Measurements from ENCODE around the gene SPOPL. TPM values are rescaled to one million over a fixed set of nuclear protein-coding genes. Genes with fewer than 3 reads are reported as not detected.

SPOPL gene
- total and polyA plus RNA-seq, 12 donors: 2.2 to 19.9 (median 13.9) TPM

DNA sequence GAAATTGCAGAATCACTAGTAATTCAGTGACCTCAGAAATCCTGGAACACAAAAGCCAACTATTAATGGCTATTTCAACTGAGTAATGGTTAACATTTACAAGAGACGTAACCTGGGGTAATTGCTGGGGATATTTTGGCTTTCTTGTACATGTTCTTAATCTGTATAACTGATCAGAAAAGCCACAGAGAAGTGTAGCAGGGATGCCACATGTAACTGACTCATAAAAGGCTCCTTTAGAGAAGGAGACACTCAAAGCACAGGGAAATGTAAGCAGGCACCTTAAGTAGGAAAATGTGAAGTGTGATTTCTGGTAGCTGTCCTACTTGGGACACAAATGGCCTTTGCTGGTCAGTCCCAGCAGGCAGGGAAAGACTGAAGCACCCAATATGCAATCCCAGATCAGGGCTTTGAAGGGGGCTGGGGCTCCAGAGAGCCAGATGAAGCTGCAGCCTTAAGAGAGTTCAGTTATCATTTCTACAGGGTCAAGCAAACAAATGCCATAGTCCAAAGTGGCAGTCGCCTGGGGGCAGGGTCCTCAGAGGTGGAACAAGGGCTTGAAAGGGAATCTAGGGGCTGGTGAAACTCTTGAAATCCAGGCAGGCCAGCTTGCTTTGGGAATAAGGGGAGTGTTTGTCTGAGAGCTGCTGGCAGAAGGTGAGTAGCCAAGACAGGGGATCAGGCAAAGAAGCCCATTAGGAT, 7.2 kb upstream of the SPOPL start:
- WGBS, 2 donors: 84 to 90% methylated on average over 2 of the region's 2 CpGs
- peaks cover 0 to 17% (median 0%) of the 10 kb centered on the region in 9 donors for H3K4me1 ChIP-seq
- intact Hi-C loops (cut with DNase I): loop anchor here in 1 of 10 donors (10.0 kb wide), 1 partner anchor 290 kb away; the partner anchor contains the start of gene NXPH2
- no peak overlapping the region for H3K4me3 ChIP-seq
- no peaks in the 10 kb centered on the region for H3K9me3 ChIP-seq
- no peaks in the 10 kb centered on the region for H3K36me3 ChIP-seq
- DNase-seq (no peak), ATAC-seq (no peak)
- TF ChIP-seq, protein P1, sequence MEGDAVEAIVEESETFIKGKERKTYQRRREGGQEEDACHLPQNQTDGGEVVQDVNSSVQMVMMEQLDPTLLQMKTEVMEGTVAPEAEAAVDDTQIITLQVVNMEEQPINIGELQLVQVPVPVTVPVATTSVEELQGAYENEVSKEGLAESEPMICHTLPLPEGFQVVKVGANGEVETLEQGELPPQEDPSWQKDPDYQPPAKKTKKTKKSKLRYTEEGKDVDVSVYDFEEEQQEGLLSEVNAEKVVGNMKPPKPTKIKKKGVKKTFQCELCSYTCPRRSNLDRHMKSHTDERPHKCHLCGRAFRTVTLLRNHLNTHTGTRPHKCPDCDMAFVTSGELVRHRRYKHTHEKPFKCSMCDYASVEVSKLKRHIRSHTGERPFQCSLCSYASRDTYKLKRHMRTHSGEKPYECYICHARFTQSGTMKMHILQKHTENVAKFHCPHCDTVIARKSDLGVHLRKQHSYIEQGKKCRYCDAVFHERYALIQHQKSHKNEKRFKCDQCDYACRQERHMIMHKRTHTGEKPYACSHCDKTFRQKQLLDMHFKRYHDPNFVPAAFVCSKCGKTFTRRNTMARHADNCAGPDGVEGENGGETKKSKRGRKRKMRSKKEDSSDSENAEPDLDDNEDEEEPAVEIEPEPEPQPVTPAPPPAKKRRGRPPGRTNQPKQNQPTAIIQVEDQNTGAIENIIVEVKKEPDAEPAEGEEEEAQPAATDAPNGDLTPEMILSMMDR (IDR thresholded peaks at IDR 0.05): no peak
- no peaks in the 10 kb centered on the region for H3K27me3 ChIP-seq
- H3K27ac ChIP-seq: no peak overlapping the region

- Histone ChIP-seq H3K9me3 (no peaks in the 10 kb centered on the region), H3K36me3 (no peaks in the 10 kb centered on the region), H3K4me1 (peaks cover 0 to 22% (median 1%) of the 10 kb centered on the region in 9 donors), H3K27ac (peak overlapping the region in 3 of 10 donors; percentile 17 to 41 (median 37)), H3K27me3 (no peaks in the 10 kb centered on the region), H3K4me3 (no peak overlapping the region)
- 49 to 62% methylated on average over 2 of the region's 2 CpGs for WGBS, 2 donors
- intact Hi-C loops (cut with DNase I): loop anchor here in 1 of 10 donors (10.0 kb wide), 1 partner anchor 289 kb away; the partner anchor contains the start of gene NXPH2
- peak; percentile 43 to 93 (median 76) for ATAC-seq
- TF ChIP-seq, protein P1 (IDR thresholded peaks at IDR 0.05): no peak
- DNase-seq: peak in 1 of 2 donors; percentile 21
These were observed 6.2 kb upstream of the SPOPL start for GRCh38 chr2:138495384-138495783.

- Histone ChIP-seq H3K9me3 (no peaks in the 10 kb centered on the region), H3K36me3 (no peaks in the 10 kb centered on the region), H3K27me3 (no peaks in the 10 kb centered on the region), H3K27ac (no peak overlapping the region), H3K4me3 (no peak overlapping the region), H3K4me1 (peaks cover 0 to 30% (median 8%) of the 10 kb centered on the region in 9 donors)
- TF ChIP-seq, protein P1 (IDR thresholded peaks at IDR 0.05): no peak
- ATAC-seq (no peak), DNase-seq (no peak)
- intact Hi-C loops (cut with DNase I): loop anchor here in 1 of 10 donors (10.0 kb wide), 1 partner anchor 289 kb away; the partner anchor contains the start of gene NXPH2
- WGBS, 2 donors: 89 to 93% methylated on average over 4 of the region's 4 CpGs
These were observed 5.4 kb upstream of the SPOPL start for GRCh38 chr2:138496096-138496651.

GRCh38 chr2:138497294-138497693, 4.3 kb upstream of the SPOPL start:
- Histone ChIP-seq H3K4me3 (no peak overlapping the region), H3K4me1 (peaks cover 0 to 30% (median 8%) of the 10 kb centered on the region in 9 donors), H3K36me3 (no peaks in the 10 kb centered on the region), H3K9me3 (no peaks in the 10 kb centered on the region), H3K27me3 (no peaks in the 10 kb centered on the region), H3K27ac (no peak overlapping the region)
- DNase-seq: no peak
- 96 to 99% methylated on average over 4 of the region's 4 CpGs for WGBS, 2 donors
- intact Hi-C loops (cut with DNase I): loop anchor here in 1 of 10 donors (10.0 kb wide), 1 partner anchor 288 kb away; the partner anchor contains the start of gene NXPH2
- TF ChIP-seq, protein P1 (IDR thresholded peaks at IDR 0.05): no peak
- no peak for ATAC-seq
